Stimulated activated CD4-positive, alpha-beta T cell treated with anti-CD3 and anti-CD28 coated beads, Interleukin-2, amount 100 ng/mL, for 4 hours (primary cell): Measurements from ENCODE around the gene ATP9B.
"Not testable (repeated sequence)": the region's sequence is repeated elsewhere in the genome, so short reads cannot be mapped to it uniquely, and the experiment has no call there.

Experiments
- DNase-seq: peaks from one replicate; pipeline ENCODE4 v3.0.0-alpha.2; 2020; ENCODE audit warnings: low read depth

ATP9B gene

GRCh38 chr18:79361766-79362522 is 292.8 kb downstream of the ATP9B start:
- no peak for DNase-seq

GRCh38 chr18:79365701-79366100 is 296.5 kb downstream of the ATP9B start:
- DNase-seq = no peak

GRCh38 chr18:79366177-79367094 is 297.2 kb downstream of the ATP9B start:
- no peak for DNase-seq

- no peak for DNase-seq
Measured at GRCh38 chr18:79367480-79367879, 298.3 kb downstream of the ATP9B start.

- DNase-seq = no peak
Measured at GRCh38 chr18:79367989-79368388, 298.8 kb downstream of the ATP9B start.

- DNase-seq = no peak
Measured at GRCh38 chr18:79368681-79369080, 299.5 kb downstream of the ATP9B start.

- no peak for DNase-seq
Measured at GRCh38 chr18:79371561-79372121, 302.4 kb downstream of the ATP9B start.

- no peak for DNase-seq
Measured at GRCh38 chr18:79372461-79372860, 303.3 kb downstream of the ATP9B start.

GRCh38 chr18:79372991-79373390 is 303.8 kb downstream of the ATP9B start:
- DNase-seq = no peak

GRCh38 chr18:79373736-79374135 is 304.5 kb downstream of the ATP9B start:
- no peak for DNase-seq

GRCh38 chr18:79374408-79375171 is 305.4 kb downstream of the ATP9B start:
- DNase-seq = no peak

- DNase-seq = no peak
Measured at GRCh38 chr18:79375441-79376154, 306.4 kb downstream of the ATP9B start.

- DNase-seq = not testable (repeated sequence)
Measured at GRCh38 chr18:79376661-79377060, 307.5 kb downstream of the ATP9B start.

GRCh38 chr18:79377187-79377891 is 308.1 kb downstream of the ATP9B start:
- no peak for DNase-seq

GRCh38 chr18:79378536-79379250 is 309.5 kb downstream of the ATP9B start:
- DNase-seq = peak; percentile 73

GRCh38 chr18:79379251-79379905 is 310.2 kb downstream of the ATP9B start:
- DNase-seq = no peak

GRCh38 chr18:79379931-79380815 is 311.0 kb downstream of the ATP9B start:
- no peak for DNase-seq
